H9 (cell line): Measurements from ENCODE around the gene HSPB3. TPM values are rescaled to one million over a fixed set of nuclear protein-coding genes. Genes with fewer than 3 reads are reported as not detected.

ENCODE experiments used
- DNase-seq: peaks from one replicate; pipeline ENCODE4 v3.0.0-alpha.2; 2017
- H2AFZ ChIP-seq: one replicate; pipeline ENCODE4 v1.6.1; 2013; ENCODE audit warnings: mild to moderate bottlenecking, low read length, control low read depth, moderate library complexity
- H2AK5ac ChIP-seq: 2 replicates; pipeline ENCODE4 v1.6.1; 2013; ENCODE audit warnings: low read length, control low read depth, mixed read lengths; ENCODE audit not compliant: insufficient read length
- H2BK120ac ChIP-seq: one replicate; pipeline ENCODE4 v1.6.1; 2013; ENCODE audit warnings: low read depth, mild to moderate bottlenecking, low read length, control low read depth, inconsistent platforms; ENCODE audit not compliant: poor library complexity, severe bottlenecking
- H2BK12ac ChIP-seq: 2 replicates; pipeline ENCODE4 v1.6.1; 2013; ENCODE audit warnings: low read length, control low read depth, mixed read lengths, low read depth; ENCODE audit not compliant: insufficient read length
- H2BK15ac ChIP-seq: 2 replicates; pipeline ENCODE4 v1.6.1; 2013; ENCODE audit warnings: low read depth, low read length, control low read depth
- H2BK20ac ChIP-seq: one replicate; pipeline ENCODE4 v1.6.1; 2013; ENCODE audit warnings: low read depth, mild to moderate bottlenecking, low read length, control low read depth, inconsistent platforms; ENCODE audit not compliant: poor library complexity, severe bottlenecking
- H2BK5ac ChIP-seq: 2 replicates; pipeline ENCODE4 v1.6.1; 2013; ENCODE audit warnings: low read length, control low read depth, mixed read lengths; ENCODE audit not compliant: insufficient read length
- H3K14ac ChIP-seq: 2 replicates; pipeline ENCODE4 v1.6.1; 2013; ENCODE audit warnings: low read length, control low read depth; ENCODE audit not compliant: insufficient read depth
- H3K18ac ChIP-seq: 2 replicates; pipeline ENCODE4 v1.6.1; 2013; ENCODE audit warnings: low read depth, mild to moderate bottlenecking, mixed read lengths, low read length, control low read depth; ENCODE audit not compliant: insufficient read length
- H3K23ac ChIP-seq: 2 replicates; pipeline ENCODE4 v1.6.1; 2013; ENCODE audit warnings: low read length, control low read depth, mixed read lengths, low read depth; ENCODE audit not compliant: insufficient read length
- H3K23me2 ChIP-seq: 2 replicates; pipeline ENCODE4 v1.6.1; 2013; ENCODE audit warnings: low read depth, mild to moderate bottlenecking, mixed read lengths, low read length, control low read depth; ENCODE audit not compliant: insufficient read length, poor library complexity, severe bottlenecking
- H3K27ac ChIP-seq: 2 replicates; pipeline ENCODE4 v1.5.1; 2013; ENCODE audit warnings: low read length, control low read depth, mixed read lengths, low read depth; ENCODE audit not compliant: insufficient read length
- H3K27me3 ChIP-seq: 2 replicates; pipeline ENCODE4 v1.6.1; 2013; ENCODE audit warnings: low read length, control low read depth, inconsistent platforms; ENCODE audit not compliant: insufficient read depth
- H3K4ac ChIP-seq: 2 replicates; pipeline ENCODE4 v1.6.1; 2013; ENCODE audit warnings: low read depth, mild to moderate bottlenecking, control low read depth, inconsistent platforms, low read length, moderate library complexity
- H3K4me1 ChIP-seq: 2 replicates; pipeline ENCODE4 v1.6.1; 2013; ENCODE audit warnings: low read length, control low read depth, inconsistent platforms; ENCODE audit not compliant: insufficient read depth
- H3K4me2 ChIP-seq: 2 replicates; pipeline ENCODE4 v1.6.1; 2013; ENCODE audit warnings: low read length, control low read depth, mixed read lengths; ENCODE audit not compliant: insufficient read length, insufficient read depth
- H3K56ac ChIP-seq: 2 replicates; pipeline ENCODE4 v1.6.1; 2013; ENCODE audit warnings: low read depth, mild to moderate bottlenecking, mixed read lengths, low read length, control low read depth; ENCODE audit not compliant: insufficient read length
- H3K79me1 ChIP-seq: 2 replicates; pipeline ENCODE4 v1.6.1; 2013; ENCODE audit warnings: low read depth, mild to moderate bottlenecking, moderate library complexity, low read length, control low read depth, inconsistent platforms; ENCODE audit not compliant: insufficient read depth, poor library complexity, severe bottlenecking
- H3K79me2 ChIP-seq: 2 replicates; pipeline ENCODE4 v1.6.1; 2013; ENCODE audit warnings: low read length, control low read depth, inconsistent platforms; ENCODE audit not compliant: insufficient read depth
- H3K9ac ChIP-seq: 2 replicates; pipeline ENCODE4 v1.6.1; 2013; ENCODE audit warnings: low read length, control low read depth, mixed read lengths; ENCODE audit not compliant: insufficient read length; ENCODE audit errors: extremely low read depth
- H3K9me3 ChIP-seq: one replicate; pipeline ENCODE4 v1.6.1; 2013; ENCODE audit warnings: low read depth, low read length, inconsistent platforms; ENCODE audit not compliant: control insufficient read depth
- H3T11ph ChIP-seq: one replicate; pipeline ENCODE4 v1.6.1; 2013; ENCODE audit warnings: mild to moderate bottlenecking, low read length, control low read depth, inconsistent platforms
- H4K20me1 ChIP-seq: one replicate; pipeline ENCODE4 v1.6.1; 2013; ENCODE audit not compliant: control insufficient read depth, insufficient read length, insufficient read depth
- H4K5ac ChIP-seq: 2 replicates; pipeline ENCODE4 v1.6.1; 2013; ENCODE audit warnings: low read depth, mild to moderate bottlenecking, mixed read lengths, low read length, control low read depth; ENCODE audit not compliant: insufficient read length
- H4K8ac ChIP-seq: replicated peaks from 2 replicates; pipeline ENCODE4 v1.6.1; 2013; ENCODE audit warnings: low read length, control low read depth, mixed read lengths, low read depth; ENCODE audit not compliant: insufficient read length
- H4K91ac ChIP-seq: 2 replicates; pipeline ENCODE4 v1.6.1; 2013; ENCODE audit warnings: low read depth, mild to moderate bottlenecking, moderate library complexity, mixed read lengths, low read length, control low read depth; ENCODE audit not compliant: insufficient read length
- H3K27ac Mint-ChIP-seq, 3 experiments: 2 replicates in 2 of 3; 3 replicates in 1 of 3; pipeline ENCODE4 v1.8.0; 2020 to 2021; ENCODE audit warnings: mixed read lengths in 3 of 3, mild to moderate bottlenecking in 1 of 3, moderate library complexity in 1 of 3
- H3K27me3 Mint-ChIP-seq: 2 replicates; pipeline ENCODE4 v1.8.0; 2021; ENCODE audit warnings: low read depth, mild to moderate bottlenecking, moderate library complexity, mixed read lengths
- H3K36me3 Mint-ChIP-seq, 3 experiments: 2 replicates in 2 of 3; 3 replicates in 1 of 3; pipeline ENCODE4 v1.8.0; 2020 to 2021; ENCODE audit warnings: low read depth in 3 of 3, mixed read lengths in 3 of 3; ENCODE audit not compliant: insufficient read depth in 1 of 3
- H3K4me1 Mint-ChIP-seq, 2 experiments: 2 replicates each; pipeline ENCODE4 v1.8.0; 2020; ENCODE audit warnings: mixed read lengths in 2 of 2
- H3K4me3 Mint-ChIP-seq, 2 experiments: 2 replicates in 1 of 2; 3 replicates in 1 of 2; pipeline ENCODE4 v1.8.0; 2020 to 2021; ENCODE audit warnings: mild to moderate bottlenecking in 2 of 2, mixed read lengths in 2 of 2, moderate library complexity in 1 of 2
- H3K9me3 Mint-ChIP-seq, 2 experiments: 2 replicates in 1 of 2; 3 replicates in 1 of 2; pipeline ENCODE4 v1.8.0; 2020; ENCODE audit warnings: mild to moderate bottlenecking in 2 of 2, mixed read lengths in 2 of 2, moderate library complexity in 1 of 2
- CTCF ChIP-seq: fragments of 200-600 bp; sonication (generic); conservative IDR thresholded peaks from 3 replicates; pipeline ENCODE4 v1.8.0; 2021; ENCODE audit warnings: antibody characterized with exemption, mild to moderate bottlenecking
- total RNA-seq: library from RNA; stranded (reverse); gene quantifications from 2 replicates; pipeline ENCODE4 v1.2.1, GENCODE V29; 2021

HSPB3 gene
- total RNA-seq, 1 experiment from 2014 or later: not detected

GRCh38 chr5:54443270-54443669 lies 12.2 kb upstream of the HSPB3 start:
- H3K4me1 Mint-ChIP-seq: peaks cover 6 to 7% of the 10 kb centered on the region in 2 experiments; a peak in 3 of 4 replicates
- Histone ChIP-seq H4K5ac (no peak overlapping the region), H3T11ph (no peak overlapping the region), H4K91ac (no peak overlapping the region), H3K79me1 (no peaks in the 10 kb centered on the region), H3K4ac (no peak overlapping the region), H2AFZ (no peak overlapping the region), H2BK15ac (no peak overlapping the region), H2BK120ac (no peak overlapping the region), H3K4me2 (no peak overlapping the region), H3K4me1 (no peaks in the 10 kb centered on the region), H3K9ac (no peak overlapping the region), H4K20me1 (no peaks in the 10 kb centered on the region), H3K9me3 (no peaks in the 10 kb centered on the region), H3K56ac (no peak overlapping the region), H3K23ac (no peak overlapping the region), H3K18ac (no peak overlapping the region), H2AK5ac (no peak overlapping the region), H2BK5ac (no peak overlapping the region), H2BK12ac (no peak overlapping the region), H3K14ac (no peak overlapping the region), H3K27me3 (no peaks in the 10 kb centered on the region), H3K23me2 (no peaks in the 10 kb centered on the region), H3K27ac (no peak overlapping the region), H2BK20ac (no peak overlapping the region), H4K8ac (no peak overlapping the region), H3K79me2 (no peaks in the 10 kb centered on the region)
- peaks cover 7 to 8% of the 10 kb centered on the region in 2 experiments for H3K9me3 Mint-ChIP-seq
- peaks cover 0 to 8% (median 3%) of the 10 kb centered on the region in 3 experiments; a peak in 4 of 7 replicates for H3K36me3 Mint-ChIP-seq
- peak; percentile 66 for TF ChIP-seq CTCF
- no peak overlapping the region for H3K4me3 Mint-ChIP-seq
- H3K27ac Mint-ChIP-seq: no peak overlapping the region
- no peaks in the 10 kb centered on the region for H3K27me3 Mint-ChIP-seq
- no peak for DNase-seq
